GM18517 (cell line): ENCODE results near the gene CERS4.
"Not testable (repeated sequence)": the region's sequence is repeated elsewhere in the genome, so short reads cannot be mapped to it uniquely, and the experiment has no call there.

Source experiments
- ATAC-seq: cut with Tn5 transposase; IDR thresholded peaks from one replicate; pipeline ENCODE4 v1.9.1; 2021; ENCODE audit warnings: mild to moderate bottlenecking, moderate library complexity; ENCODE audit not compliant: unreplicated experiment

Gene CERS4

GRCh38 chr19:8261347-8261746 is 52.2 kb downstream of the CERS4 start:
- no peak for ATAC-seq

- no peak for ATAC-seq
Observed at GRCh38 chr19:8261881-8262280, 52.7 kb downstream of the CERS4 start.

GRCh38 chr19:8262431-8262830 is 53.3 kb downstream of the CERS4 start:
- ATAC-seq: no peak

GRCh38 chr19:8264248-8264647 is 55.1 kb downstream of the CERS4 start:
- ATAC-seq: not testable (repeated sequence)

GRCh38 chr19:8265872-8266271 is 56.7 kb downstream of the CERS4 start:
- no peak for ATAC-seq

- no peak for ATAC-seq
Observed at GRCh38 chr19:8269724-8270123, 60.6 kb downstream of the CERS4 start.

GRCh38 chr19:8276508-8276907 is 67.3 kb downstream of the CERS4 start:
- ATAC-seq: not testable (repeated sequence)

GRCh38 chr19:8291337-8291736 is 82.2 kb downstream of the CERS4 start:
- not testable (repeated sequence) for ATAC-seq

- ATAC-seq: no peak
Observed at GRCh38 chr19:8302357-8302691, 93.2 kb downstream of the CERS4 start.

GRCh38 chr19:8302734-8303133 is 93.6 kb downstream of the CERS4 start:
- no peak for ATAC-seq

- no peak for ATAC-seq
Observed at GRCh38 chr19:8304841-8305621, 95.9 kb downstream of the CERS4 start.

- no peak for ATAC-seq
Observed at GRCh38 chr19:8305798-8306197, 96.6 kb downstream of the CERS4 start.

- no peak for ATAC-seq
Observed at GRCh38 chr19:8306235-8307054, 97.3 kb downstream of the CERS4 start.

- no peak for ATAC-seq
Observed at GRCh38 chr19:8307400-8307964, 98.3 kb downstream of the CERS4 start.

- ATAC-seq: peak; percentile 85
Observed at GRCh38 chr19:8307965-8308866, 99.0 kb downstream of the CERS4 start, which contains the start of gene CD320. CD320 (minus strand) TSS chr19:8308358; CDS start chr19:8308290, 68 bp downstream.

- ATAC-seq: no peak
Observed at GRCh38 chr19:8308891-8309291, 99.7 kb downstream of the CERS4 start.

GRCh38 chr19:8310342-8311055 is 101.3 kb downstream of the CERS4 start:
- no peak for ATAC-seq

GRCh38 chr19:8311461-8312260 is 102.5 kb downstream of the CERS4 start:
- ATAC-seq: no peak
